Measurements from ENCODE around the gene EBLN1.

The EBLN1 gene

DNA sequence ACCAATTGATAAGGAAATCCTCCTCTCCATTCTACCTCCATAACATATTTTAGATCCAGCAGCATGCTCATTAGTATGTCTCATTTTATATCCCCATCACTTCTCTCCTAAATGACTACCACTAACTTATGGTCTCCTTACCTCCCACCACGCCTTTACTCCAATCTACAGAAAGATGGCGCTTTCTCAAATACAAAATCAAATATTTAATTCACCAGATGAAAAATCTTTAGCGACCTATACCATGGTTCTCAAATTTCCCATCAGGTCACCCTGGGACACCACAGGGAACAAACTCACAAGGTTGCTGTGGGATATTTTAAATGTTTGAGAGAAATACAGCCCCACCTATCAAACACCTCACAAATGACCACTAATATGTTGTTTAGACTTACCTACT lies 27.0 kb upstream of the EBLN1 start:
- TF ChIP-seq, protein P1, sequence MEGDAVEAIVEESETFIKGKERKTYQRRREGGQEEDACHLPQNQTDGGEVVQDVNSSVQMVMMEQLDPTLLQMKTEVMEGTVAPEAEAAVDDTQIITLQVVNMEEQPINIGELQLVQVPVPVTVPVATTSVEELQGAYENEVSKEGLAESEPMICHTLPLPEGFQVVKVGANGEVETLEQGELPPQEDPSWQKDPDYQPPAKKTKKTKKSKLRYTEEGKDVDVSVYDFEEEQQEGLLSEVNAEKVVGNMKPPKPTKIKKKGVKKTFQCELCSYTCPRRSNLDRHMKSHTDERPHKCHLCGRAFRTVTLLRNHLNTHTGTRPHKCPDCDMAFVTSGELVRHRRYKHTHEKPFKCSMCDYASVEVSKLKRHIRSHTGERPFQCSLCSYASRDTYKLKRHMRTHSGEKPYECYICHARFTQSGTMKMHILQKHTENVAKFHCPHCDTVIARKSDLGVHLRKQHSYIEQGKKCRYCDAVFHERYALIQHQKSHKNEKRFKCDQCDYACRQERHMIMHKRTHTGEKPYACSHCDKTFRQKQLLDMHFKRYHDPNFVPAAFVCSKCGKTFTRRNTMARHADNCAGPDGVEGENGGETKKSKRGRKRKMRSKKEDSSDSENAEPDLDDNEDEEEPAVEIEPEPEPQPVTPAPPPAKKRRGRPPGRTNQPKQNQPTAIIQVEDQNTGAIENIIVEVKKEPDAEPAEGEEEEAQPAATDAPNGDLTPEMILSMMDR (conservative IDR thresholded peaks at IDR 0.05; ENCODE audit: low read depth, low read length) = no peak
- H3K4me3 ChIP-seq (ENCODE audit: low read length) = no peak overlapping the region
- no peak for DNase-seq (ENCODE audit: low read depth)

- no peak for DNase-seq (ENCODE audit: low read depth)
- TF ChIP-seq, protein P1 (conservative IDR thresholded peaks at IDR 0.05; ENCODE audit: low read depth, low read length) = no peak
- no peak overlapping the region for H3K4me3 ChIP-seq (ENCODE audit: low read length)
Observed at GRCh38 chr10:22244001-22244400, 26.2 kb upstream of the EBLN1 start.

DNA sequence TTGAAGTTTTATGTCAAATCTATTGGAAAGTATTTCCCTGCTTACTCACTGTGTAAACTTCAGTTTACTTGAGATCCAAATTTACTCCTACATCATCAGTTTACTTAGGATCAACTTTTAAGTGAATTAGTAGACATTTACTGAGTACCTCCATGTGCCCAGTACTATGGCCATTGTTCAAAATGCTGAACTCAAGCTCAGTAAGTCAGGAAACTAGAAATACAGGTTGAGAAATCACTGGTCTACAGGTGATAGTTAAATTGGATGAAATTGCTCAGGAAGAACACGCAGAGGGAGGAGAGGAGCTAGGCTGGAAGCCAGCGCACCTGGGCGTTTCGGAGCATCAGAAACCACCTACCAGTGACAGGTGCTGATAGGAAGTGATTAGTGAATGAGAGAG lies 25.5 kb upstream of the EBLN1 start:
- no peak for DNase-seq (ENCODE audit: low read depth)
- TF ChIP-seq, protein P1 (conservative IDR thresholded peaks at IDR 0.05; ENCODE audit: low read depth, low read length) = no peak
- H3K4me3 ChIP-seq (ENCODE audit: low read length) = no peak overlapping the region

GRCh38 chr10:22231260-22231659 lies 13.4 kb upstream of the EBLN1 start:
- no peak for DNase-seq (ENCODE audit: low read depth)
- H3K4me3 ChIP-seq (ENCODE audit: low read length) = no peak overlapping the region
- TF ChIP-seq, protein P1 (conservative IDR thresholded peaks at IDR 0.05; ENCODE audit: low read depth, low read length) = no peak

- peak overlapping the region; percentile 89 for H3K4me3 ChIP-seq (ENCODE audit: low read length)
- TF ChIP-seq, protein P1 (conservative IDR thresholded peaks at IDR 0.05; ENCODE audit: low read depth, low read length) = no peak
- no peak for DNase-seq (ENCODE audit: low read depth)
Observed at GRCh38 chr10:22230158-22230833, 12.5 kb upstream of the EBLN1 start.

GRCh38 chr10:22229802-22230157 lies 12.0 kb upstream of the EBLN1 start:
- no peak for DNase-seq (ENCODE audit: low read depth)
- H3K4me3 ChIP-seq (ENCODE audit: low read length) = peak overlapping the region; percentile 89
- TF ChIP-seq, protein P1 (conservative IDR thresholded peaks at IDR 0.05; ENCODE audit: low read depth, low read length) = no peak

All from retinal pigment epithelial cell (primary cell).